IPS-15b (cell line): ENCODE data around the gene ATXN2.

Source experiments
- H3K27me3 ChIP-seq: one replicate; pipeline ENCODE4 v1.6.1; 2013; ENCODE audit warnings: low read length; ENCODE audit not compliant: control insufficient read depth, insufficient read depth
- H3K36me3 ChIP-seq: one replicate; pipeline ENCODE4 v1.6.1; 2013; ENCODE audit warnings: low read length; ENCODE audit not compliant: control insufficient read depth, insufficient read depth
- H3K4me1 ChIP-seq: one replicate; pipeline ENCODE4 v1.6.1; 2013; ENCODE audit warnings: mild to moderate bottlenecking, low read length; ENCODE audit not compliant: control insufficient read depth, insufficient read depth
- H3K4me3 ChIP-seq: one replicate; pipeline ENCODE4 v1.5.1; 2013; ENCODE audit warnings: low read depth, low read length
- H3K9ac ChIP-seq: one replicate; pipeline ENCODE4 v1.6.1; 2013; ENCODE audit warnings: low read depth, mild to moderate bottlenecking, low read length
- H3K9me3 ChIP-seq: one replicate; pipeline ENCODE4 v1.6.1; 2013; ENCODE audit warnings: mild to moderate bottlenecking, low read length; ENCODE audit not compliant: control insufficient read depth, insufficient read depth

Gene ATXN2

GRCh38 chr12:111426344-111427185 lies 172.6 kb downstream of the ATXN2 start:
- H3K27me3 ChIP-seq: no peaks in the 10 kb centered on the region
- H3K9me3 ChIP-seq: no peaks in the 10 kb centered on the region
- H3K36me3 ChIP-seq: peaks cover 7% of the 10 kb centered on the region
- no peak overlapping the region for H3K4me3 ChIP-seq
- peaks cover 8% of the 10 kb centered on the region for H3K4me1 ChIP-seq
- H3K9ac ChIP-seq: no peak overlapping the region

GRCh38 chr12:111425655-111426054 lies 173.5 kb downstream of the ATXN2 start:
- Histone ChIP-seq H3K9me3 (no peaks in the 10 kb centered on the region), H3K36me3 (peaks cover 7% of the 10 kb centered on the region), H3K9ac (no peak overlapping the region), H3K27me3 (no peaks in the 10 kb centered on the region), H3K4me3 (no peak overlapping the region), H3K4me1 (peaks cover 8% of the 10 kb centered on the region)

GRCh38 chr12:111424793-111425251 lies 174.3 kb downstream of the ATXN2 start:
- Histone ChIP-seq H3K9me3 (no peaks in the 10 kb centered on the region), H3K27me3 (no peaks in the 10 kb centered on the region), H3K4me1 (peaks cover 5% of the 10 kb centered on the region), H3K36me3 (peaks cover 6% of the 10 kb centered on the region), H3K4me3 (no peak overlapping the region), H3K9ac (no peak overlapping the region)

GRCh38 chr12:111424189-111424792 lies 174.8 kb downstream of the ATXN2 start:
- Histone ChIP-seq H3K36me3 (peaks cover 9% of the 10 kb centered on the region), H3K4me1 (peaks cover 5% of the 10 kb centered on the region), H3K4me3 (no peak overlapping the region), H3K9ac (peak overlapping the region; percentile 37), H3K27me3 (no peaks in the 10 kb centered on the region), H3K9me3 (no peaks in the 10 kb centered on the region)

- H3K27me3 ChIP-seq: no peaks in the 10 kb centered on the region
- H3K9me3 ChIP-seq: no peaks in the 10 kb centered on the region
- H3K4me3 ChIP-seq: no peak overlapping the region
- H3K36me3 ChIP-seq: peaks cover 19% of the 10 kb centered on the region
- H3K4me1 ChIP-seq: peaks cover 5% of the 10 kb centered on the region
- H3K9ac ChIP-seq: no peak overlapping the region
These were observed 178.6 kb downstream of the ATXN2 start for GRCh38 chr12:111420494-111420893.

GRCh38 chr12:111419784-111420183 lies 179.3 kb downstream of the ATXN2 start:
- Histone ChIP-seq H3K27me3 (no peaks in the 10 kb centered on the region), H3K9ac (no peak overlapping the region), H3K4me3 (no peak overlapping the region), H3K36me3 (peaks cover 15% of the 10 kb centered on the region), H3K9me3 (no peaks in the 10 kb centered on the region), H3K4me1 (peaks cover 5% of the 10 kb centered on the region)

GRCh38 chr12:111418594-111418880 lies 180.6 kb downstream of the ATXN2 start:
- no peak overlapping the region for H3K9ac ChIP-seq
- no peaks in the 10 kb centered on the region for H3K27me3 ChIP-seq
- H3K9me3 ChIP-seq: no peaks in the 10 kb centered on the region
- H3K36me3 ChIP-seq: peaks cover 13% of the 10 kb centered on the region
- peaks cover 8% of the 10 kb centered on the region for H3K4me1 ChIP-seq
- H3K4me3 ChIP-seq: no peak overlapping the region

GRCh38 chr12:111417784-111418593 lies 181.1 kb downstream of the ATXN2 start:
- H3K4me3 ChIP-seq: no peak overlapping the region
- H3K36me3 ChIP-seq: peaks cover 13% of the 10 kb centered on the region
- no peaks in the 10 kb centered on the region for H3K9me3 ChIP-seq
- H3K4me1 ChIP-seq: peaks cover 13% of the 10 kb centered on the region
- no peaks in the 10 kb centered on the region for H3K27me3 ChIP-seq
- no peak overlapping the region for H3K9ac ChIP-seq

GRCh38 chr12:111417290-111417689 lies 181.8 kb downstream of the ATXN2 start:
- Histone ChIP-seq H3K27me3 (no peaks in the 10 kb centered on the region), H3K36me3 (peaks cover 13% of the 10 kb centered on the region), H3K4me1 (peaks cover 19% of the 10 kb centered on the region), H3K9ac (no peak overlapping the region), H3K4me3 (no peak overlapping the region), H3K9me3 (no peaks in the 10 kb centered on the region)

GRCh38 chr12:111414711-111415252 lies 184.3 kb downstream of the ATXN2 start:
- Histone ChIP-seq H3K27me3 (no peaks in the 10 kb centered on the region), H3K4me3 (no peak overlapping the region), H3K4me1 (peaks cover 38% of the 10 kb centered on the region), H3K36me3 (peaks cover 13% of the 10 kb centered on the region), H3K9me3 (no peaks in the 10 kb centered on the region), H3K9ac (peak overlapping the region; percentile 26)

- Histone ChIP-seq H3K4me3 (no peak overlapping the region), H3K4me1 (peaks cover 38% of the 10 kb centered on the region), H3K36me3 (peaks cover 4% of the 10 kb centered on the region), H3K27me3 (no peaks in the 10 kb centered on the region), H3K9me3 (no peaks in the 10 kb centered on the region), H3K9ac (no peak overlapping the region)
These were observed 185.6 kb downstream of the ATXN2 start for GRCh38 chr12:111413442-111414086.
